GM19452 (cell line): Measurements from ENCODE around the gene TGFB1I1.
"Not testable (repeated sequence)": the region's sequence is repeated elsewhere in the genome, so short reads cannot be mapped to it uniquely, and the experiment has no call there.

Experiments
- ATAC-seq: cut with Tn5 transposase; IDR thresholded peaks from one replicate; pipeline ENCODE4 v1.9.1; 2021; ENCODE audit not compliant: unreplicated experiment

TGFB1I1 gene

GRCh38 chr16:31487071-31487719 is 15.2 kb downstream of the TGFB1I1 start:
- ATAC-seq: no peak

DNA sequence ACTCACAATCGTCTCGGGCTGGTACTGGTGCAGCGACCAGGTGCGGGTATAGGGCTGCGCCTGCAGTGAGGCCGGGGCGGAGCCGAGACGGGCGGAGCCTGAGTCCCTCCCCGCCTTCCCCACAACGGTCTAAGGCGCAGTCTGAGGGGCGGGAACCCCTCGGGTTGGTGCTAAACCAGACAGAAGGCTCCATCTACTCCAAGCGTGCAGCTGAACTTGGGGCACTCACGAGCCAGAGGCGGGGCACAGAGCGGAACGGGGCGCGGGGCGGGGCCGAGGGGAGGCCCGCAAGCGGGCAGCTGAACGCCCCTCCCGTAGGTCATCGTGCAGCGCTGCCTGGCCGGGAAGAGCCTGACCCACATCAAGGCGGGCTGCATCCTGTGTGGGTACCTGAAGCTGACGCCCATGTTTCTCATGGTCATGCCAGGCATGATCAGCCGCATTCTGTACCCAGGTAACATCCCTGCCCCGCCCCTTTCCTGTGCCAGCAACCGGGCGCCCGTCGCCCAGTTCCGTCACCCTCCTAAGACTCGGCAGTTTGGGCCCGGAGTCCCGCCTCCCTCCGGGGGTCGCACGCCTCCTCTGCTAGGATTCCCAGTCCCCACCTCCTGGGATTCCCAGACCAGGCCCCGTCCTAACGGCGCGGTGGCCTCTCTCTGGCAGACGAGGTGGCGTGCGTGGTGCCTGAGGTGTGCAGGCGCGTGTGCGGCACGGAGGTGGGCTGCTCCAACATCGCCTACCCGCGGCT is 15.9 kb downstream of the TGFB1I1 start:
- peak; percentile 85 for ATAC-seq

DNA sequence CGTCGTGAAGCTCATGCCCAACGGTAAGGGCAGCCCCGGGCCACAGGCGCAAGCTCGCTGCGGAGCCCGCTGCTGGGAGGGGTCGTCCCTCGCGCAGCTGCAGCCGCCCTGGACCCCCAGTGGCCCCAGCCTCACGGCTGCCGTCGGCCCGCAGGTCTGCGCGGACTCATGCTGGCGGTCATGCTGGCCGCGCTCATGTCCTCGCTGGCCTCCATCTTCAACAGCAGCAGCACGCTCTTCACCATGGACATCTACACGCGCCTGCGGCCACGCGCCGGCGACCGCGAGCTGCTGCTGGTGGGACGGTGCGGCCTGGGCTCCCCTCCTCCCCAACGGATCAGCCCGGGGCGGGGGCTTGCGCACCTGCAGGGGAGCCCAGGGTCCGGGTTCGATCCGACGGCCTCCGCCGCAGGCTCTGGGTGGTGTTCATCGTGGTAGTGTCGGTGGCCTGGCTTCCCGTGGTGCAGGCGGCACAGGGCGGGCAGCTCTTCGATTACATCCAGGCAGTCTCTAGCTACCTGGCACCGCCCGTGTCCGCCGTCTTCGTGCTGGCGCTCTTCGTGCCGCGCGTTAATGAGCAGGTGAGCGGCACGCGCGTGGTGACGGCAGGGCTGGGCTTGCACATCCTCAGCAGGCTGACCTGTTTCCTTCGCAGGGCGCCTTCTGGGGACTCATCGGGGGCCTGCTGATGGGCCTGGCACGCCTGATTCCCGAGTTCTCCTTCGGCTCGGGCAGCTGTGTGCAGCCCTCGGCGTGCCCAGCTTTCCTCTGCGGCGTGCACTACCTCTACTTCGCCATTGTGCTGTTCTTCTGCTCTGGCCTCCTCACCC is 16.7 kb downstream of the TGFB1I1 start:
- ATAC-seq: no peak

- no peak for ATAC-seq
Observed at GRCh38 chr16:31489298-31489564, 17.3 kb downstream of the TGFB1I1 start.

DNA sequence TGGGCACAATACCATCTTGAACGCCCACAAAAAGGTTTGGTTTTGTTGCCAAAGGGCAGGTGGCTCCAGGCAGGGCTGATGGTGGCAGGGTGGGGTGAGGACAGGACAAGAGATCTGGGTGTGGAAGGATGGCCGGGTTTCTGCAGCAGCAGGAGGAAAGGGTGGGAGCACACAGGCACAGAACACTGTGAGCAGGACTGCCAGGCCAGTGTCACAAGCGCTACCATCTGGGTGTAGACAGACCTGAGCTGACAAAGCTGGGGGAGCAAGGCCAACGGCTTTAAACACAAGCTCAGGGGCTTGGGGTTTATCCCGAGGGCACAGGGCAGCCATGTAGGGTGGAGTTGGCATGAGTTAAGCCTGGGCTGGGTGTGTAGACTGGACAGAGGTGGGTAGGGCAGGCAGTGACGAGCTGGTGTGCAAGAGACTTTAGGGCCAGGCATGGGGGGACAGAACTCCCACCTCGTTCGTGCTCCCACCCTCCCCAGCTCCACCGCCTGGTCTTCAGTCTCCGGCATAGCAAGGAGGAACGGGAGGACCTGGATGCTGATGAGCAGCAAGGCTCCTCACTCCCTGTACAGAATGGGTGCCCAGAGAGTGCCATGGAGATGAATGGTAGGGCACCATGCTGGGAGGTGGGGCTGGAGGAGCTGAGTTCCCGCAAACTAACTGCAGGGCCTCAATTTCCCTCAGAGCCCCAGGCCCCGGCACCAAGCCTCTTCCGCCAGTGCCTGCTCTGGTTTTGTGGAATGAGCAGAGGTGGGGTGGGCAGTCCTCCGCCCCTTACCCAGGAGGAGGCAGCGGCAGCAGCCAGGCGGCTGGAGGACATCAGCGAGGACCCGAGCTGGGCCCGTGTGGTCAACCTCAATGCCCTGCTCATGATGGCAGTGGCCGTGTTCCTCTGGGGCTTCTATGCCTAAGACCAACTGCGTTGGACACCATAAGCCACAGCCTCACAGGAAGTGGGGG is 17.9 kb downstream of the TGFB1I1 start:
- no peak for ATAC-seq

DNA sequence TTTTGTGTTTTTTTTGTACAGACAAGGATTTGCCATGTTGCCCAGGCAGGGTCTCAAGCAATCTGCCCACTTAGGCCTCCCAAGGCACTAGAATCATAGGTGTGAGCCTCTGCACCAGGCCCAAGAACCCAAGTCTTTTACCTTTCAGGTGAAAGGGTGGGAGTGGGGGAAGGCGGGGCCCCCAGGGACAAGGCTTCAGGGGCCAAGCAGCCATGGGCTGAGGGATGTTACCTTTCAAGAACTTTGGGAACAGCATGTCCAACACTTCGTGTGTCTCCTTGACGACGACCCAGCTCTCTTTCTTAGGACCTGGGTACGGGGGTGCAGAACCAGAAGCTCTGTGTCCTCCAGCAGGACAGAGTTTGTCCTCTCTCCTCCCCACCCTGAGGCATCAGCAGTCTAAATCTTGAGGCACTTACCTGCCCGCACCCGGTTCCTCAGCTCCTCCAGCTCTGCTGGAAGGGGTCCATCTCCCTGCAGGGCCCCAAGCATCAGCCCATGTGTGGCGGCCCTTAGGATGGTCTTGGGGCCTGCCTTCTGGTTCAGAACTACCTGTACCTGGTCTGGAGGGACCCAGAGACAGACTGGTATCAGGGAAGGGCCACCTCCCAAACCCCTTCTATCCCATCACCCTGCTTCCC is 19.9 kb downstream of the TGFB1I1 start:
- ATAC-seq: no peak

DNA sequence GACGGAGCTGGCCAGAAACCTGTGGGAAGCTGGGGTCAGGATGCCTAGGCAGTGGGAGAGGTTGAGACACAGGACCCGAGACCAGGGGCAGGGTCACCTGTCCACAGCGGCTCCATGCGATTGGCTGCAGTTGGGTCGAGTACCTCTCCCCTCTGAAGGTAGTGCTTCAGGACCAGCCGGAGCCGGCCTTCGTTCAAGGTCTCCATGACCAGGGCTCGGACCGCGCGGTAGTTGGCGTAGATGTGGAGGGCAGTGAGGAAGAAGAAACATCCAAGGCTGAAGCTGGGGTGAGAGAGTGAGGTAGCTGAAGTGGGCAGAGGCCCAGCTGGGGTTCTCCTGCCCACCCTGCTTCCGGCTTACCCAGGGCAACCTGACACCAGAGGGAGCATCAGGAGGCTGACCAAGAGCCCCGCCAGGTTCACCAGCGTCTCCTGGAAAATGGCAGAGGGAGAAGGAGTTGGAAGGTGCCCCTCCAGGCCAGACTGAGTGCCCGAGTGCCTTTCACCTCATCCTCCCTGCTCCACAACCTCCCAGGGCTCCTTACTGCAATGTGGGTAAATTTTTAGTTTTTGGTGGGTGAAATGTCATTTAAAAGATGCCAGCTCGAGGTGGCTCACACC is 21.7 kb downstream of the TGFB1I1 start:
- no peak for ATAC-seq

GRCh38 chr16:31496670-31497069 is 24.7 kb downstream of the TGFB1I1 start:
- no peak for ATAC-seq

DNA sequence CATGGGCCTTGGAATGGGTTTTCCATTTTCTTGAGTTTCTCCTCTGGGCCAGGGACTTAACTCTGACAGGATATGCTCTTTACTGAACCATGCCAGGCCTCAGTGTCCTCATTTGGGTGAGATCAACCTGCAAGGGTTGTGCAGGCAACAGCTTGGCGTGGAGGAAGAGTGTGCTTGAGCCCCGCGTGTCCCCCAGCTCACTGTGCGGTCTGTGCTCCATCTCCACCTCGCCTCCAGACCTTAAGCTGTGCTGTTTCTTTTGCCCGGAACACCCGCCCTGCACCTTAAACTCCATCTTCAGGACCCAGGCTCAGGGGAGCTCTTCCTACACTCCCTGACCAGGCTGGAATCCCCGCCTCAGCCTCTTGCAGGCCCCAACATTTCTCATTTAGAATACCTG is 26.5 kb downstream of the TGFB1I1 start:
- no peak for ATAC-seq

DNA sequence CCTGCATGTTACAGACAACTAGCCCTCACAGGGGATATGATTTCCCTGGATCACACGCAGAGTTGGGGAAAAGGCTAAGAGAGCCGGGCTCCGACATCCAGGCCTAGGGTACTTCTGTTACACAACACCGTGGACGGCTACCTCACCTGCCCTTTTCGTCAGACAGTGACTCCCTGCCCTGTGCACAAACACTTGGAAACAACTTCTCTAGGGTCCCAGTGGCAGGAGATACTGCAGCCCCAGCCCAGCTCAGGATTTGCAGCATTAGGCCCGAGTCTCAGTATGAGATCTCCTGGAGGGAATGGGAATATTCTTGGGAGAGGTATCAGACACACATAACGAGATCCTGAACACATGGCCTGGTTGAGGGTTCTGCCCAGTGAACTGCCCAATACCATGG is 28.0 kb downstream of the TGFB1I1 start:
- ATAC-seq: no peak

DNA sequence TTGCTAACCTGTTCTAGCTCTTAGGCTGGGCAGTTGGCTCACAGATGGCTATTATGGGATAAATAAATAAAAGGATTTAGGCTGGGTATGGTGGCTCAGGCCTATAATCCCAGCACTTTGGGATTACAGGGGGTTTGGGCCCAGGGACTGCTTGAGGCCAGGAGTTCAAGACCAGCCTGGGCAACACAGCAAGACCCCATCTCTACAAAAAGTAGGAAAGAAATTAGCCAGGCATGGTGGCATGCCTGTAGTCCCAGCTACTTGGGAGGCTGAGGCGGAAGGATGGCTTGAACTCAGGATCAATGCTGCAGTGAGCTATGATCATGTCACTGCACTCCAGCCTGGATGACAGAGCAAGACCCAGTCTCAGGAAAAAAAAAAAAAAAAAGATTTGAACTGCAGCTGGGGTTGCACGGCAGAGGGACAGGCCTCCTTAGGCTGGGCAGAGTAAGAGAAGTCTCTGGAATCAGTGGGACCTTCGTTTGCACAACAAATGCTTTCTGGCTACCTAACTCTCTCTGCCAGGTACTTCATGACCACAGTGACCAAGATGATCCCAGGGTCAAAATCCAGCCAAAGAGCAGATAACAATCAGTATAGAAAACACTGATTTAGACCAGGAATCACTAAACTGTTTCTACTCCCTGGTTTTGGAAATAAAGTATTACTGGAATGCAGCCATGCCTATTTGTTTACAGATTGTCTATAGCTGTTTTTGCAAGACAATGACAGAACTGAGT is 29.4 kb downstream of the TGFB1I1 start:
- no peak for ATAC-seq

DNA sequence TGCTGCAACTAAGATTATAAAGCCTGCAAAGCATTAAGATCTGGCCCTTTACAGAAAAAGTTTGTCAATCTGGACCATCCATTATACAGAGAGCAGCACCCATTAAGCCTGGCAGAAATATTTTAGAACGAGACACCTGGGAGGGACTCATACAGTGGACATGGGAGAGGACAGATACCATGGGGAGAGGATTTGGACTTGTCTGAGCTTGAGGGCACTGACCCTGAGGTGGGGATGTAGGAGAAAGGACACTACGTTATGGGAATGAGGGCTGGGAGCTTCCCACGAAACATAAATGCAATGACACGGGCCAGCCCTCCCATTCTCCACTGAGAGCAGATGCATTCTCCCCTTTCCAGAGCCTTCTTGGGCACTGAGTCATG is 30.0 kb downstream of the TGFB1I1 start:
- no peak for ATAC-seq

DNA sequence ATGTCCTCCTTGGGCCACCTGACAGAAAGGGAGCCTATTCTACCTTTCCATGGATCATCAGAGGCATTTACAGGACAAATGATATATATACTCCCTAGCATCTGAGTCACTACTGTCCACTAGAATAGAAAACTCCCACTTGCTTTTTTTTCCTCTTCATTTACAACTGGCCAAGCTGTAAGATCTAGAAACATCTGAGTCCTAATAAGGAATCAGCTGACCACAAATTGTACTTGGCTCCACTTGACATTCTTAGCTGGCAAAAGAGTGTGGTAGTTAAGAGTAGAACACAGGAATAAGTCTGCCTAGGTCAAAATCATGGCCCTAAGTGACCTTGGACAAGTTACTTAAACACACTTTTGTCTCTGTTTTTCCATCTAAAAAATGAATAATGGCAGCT is 31.0 kb downstream of the TGFB1I1 start:
- no peak for ATAC-seq

DNA sequence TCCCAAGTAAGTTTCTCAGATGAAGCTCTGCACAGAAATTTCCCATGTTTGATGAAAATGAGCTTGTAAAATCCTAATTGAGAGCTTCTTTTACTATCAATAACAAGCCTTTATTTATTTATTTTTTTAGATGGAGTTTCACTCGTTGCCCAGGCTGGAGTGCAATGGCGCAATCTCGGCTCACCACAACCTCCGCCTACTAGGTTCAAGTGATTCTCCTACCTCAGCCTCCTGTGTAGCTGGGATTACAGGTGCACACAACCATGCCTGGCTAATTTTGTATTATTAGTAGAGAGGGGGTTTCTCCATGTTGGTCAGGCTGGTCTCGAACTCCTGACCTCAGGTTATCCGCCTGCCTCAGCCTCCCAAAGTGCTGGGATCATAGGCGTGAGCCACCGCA is 31.6 kb downstream of the TGFB1I1 start:
- not testable (repeated sequence) for ATAC-seq

- ATAC-seq: no peak
Observed at GRCh38 chr16:31504159-31504558, 32.2 kb downstream of the TGFB1I1 start.

DNA sequence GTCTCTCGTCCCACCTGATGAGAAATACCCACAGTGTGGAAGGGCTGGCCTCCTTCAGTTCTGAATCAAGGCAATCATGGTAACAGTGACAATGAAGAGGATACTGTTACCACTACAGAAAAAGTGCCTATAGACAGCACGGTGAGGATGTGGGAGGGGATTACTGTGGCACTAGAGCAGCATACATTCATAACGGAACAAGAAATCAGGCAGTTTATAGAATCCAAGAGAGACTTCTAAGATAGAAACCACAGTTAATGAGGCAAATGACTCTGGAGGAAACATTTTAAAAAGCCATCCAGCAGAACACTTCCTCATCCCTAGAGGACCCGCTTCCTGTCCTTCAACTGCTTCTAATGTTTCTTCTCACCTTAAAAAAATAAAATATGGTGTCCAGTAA is 33.5 kb downstream of the TGFB1I1 start:
- no peak for ATAC-seq

- ATAC-seq: peak; percentile 3
Observed at GRCh38 chr16:31507617-31507928, 35.6 kb downstream of the TGFB1I1 start.

DNA sequence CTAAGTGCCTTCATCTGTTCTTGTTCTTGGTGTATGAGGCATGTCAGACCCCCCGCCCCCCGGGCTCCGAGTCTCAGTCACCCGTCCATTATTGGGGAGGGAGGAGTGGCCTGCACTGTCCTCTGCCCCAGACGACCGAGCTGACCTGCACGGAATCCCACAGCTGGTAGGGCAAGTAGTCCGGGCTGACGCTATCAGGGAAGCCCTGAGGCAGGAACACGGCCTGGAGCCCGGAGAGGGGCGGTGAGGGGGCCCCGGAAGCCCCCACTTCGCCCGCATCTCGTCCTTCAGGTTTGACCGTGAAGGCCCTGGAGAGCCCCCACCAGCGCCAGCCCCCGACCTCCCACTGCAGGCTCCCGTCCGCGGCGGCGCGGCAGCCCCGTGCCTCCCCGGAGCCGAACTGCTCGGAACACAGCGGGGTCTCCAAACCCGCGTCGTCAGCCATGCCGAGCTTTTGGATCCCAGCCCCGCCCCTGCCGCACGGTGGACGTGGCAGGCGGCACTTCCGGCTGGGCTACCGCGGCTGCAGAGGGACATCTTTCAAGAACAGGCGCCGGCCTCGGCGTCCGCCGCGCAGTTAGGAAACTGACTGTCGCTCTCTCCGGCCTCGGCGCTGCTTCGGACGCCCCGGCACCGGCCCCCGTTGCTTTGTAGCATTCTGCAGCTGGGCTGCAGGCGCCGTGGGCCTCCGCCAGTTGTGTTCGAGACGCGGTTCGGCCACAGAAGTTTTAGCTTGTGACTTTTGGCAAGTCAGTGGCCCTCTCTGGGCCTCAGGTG is 36.2 kb downstream of the TGFB1I1 start, which contains the start of gene RUSF1:
TSS of gene RUSF1 (minus strand) at position 463 of the 777 bp plus-strand sequence. CDS start at position 445, 18 bp downstream.
- peak; percentile 86 for ATAC-seq
